Measurements from ENCODE around the gene FAM78B. TPM values are rescaled to one million over a fixed set of nuclear protein-coding genes. Genes with fewer than 3 reads are reported as not detected.

The FAM78B gene
- polyA plus RNA-seq, 3 donors: not detected

DNA sequence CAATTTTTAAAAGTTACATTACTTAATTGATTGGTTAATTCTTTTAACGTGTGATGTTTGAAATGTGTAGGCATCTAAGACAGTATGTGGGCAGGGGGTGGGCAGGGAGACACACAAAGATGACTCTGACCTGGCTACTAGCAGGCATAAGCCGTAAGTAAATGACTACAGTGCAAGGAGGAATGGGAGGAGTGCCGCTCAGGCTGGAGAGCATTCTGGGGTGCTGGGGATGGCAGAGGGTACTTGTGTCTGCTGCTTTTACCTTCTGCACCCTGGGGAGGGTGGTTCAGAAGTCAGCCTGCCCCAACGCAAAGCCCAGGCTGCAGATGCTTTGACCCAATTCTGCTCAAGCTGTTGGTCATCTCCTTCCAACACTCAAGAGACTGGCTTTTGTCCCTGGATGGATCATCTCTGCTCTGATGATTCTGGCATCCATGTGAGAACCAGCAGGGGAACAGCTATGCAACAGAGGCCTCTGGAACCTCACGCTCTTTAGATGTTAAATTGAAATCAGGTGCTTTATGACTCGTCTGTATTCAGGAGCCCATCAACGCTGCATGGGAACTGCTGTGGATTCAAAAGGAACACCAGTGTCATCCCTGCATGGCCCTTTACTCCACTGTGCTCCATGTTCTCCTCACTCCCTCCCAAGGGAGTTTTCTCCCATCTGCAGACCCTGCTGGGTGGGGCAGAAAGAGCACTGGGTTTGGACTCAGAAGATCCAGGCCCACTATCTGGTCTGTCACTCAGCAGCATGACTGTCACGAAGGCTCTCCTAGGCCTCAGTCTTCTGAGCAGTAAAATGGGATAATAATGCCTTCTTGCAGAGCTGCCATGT lies 78.8 kb downstream of the FAM78B start:
- DNase-seq: no peak
- H3K27me3 ChIP-seq (ENCODE audit: control insufficient read depth in 2 of 2, insufficient read depth in 2 of 2, low read length in 2 of 2): no peaks in the 10 kb centered on the region
- peaks cover 0 to 7% (median 3%) of the 10 kb centered on the region in 7 donors for H3K9me3 Mint-ChIP-seq
- H3K79me2 ChIP-seq (ENCODE audit: insufficient read depth, low read length): no peaks in the 10 kb centered on the region
- H3K9ac ChIP-seq (ENCODE audit: insufficient read depth, low read length, poor library complexity, severe bottlenecking): no peak overlapping the region
- H3K4me2 ChIP-seq (replicated peaks; ENCODE audit: extremely low read depth, low read length, poor library complexity, severe bottlenecking): no peak overlapping the region
- no peaks in the 10 kb centered on the region for H3K4me1 ChIP-seq (ENCODE audit: control insufficient read depth in 1 of 2, insufficient read depth in 2 of 2, low read length in 2 of 2)
- H3K4me3 ChIP-seq (replicated peaks in 1 of 3; ENCODE audit: low read depth in 2 of 3, low read length in 3 of 3): no peak overlapping the region
- no peaks in the 10 kb centered on the region for H3K4me1 Mint-ChIP-seq
- H4K20me1 ChIP-seq (ENCODE audit: insufficient read depth, low read length): no peaks in the 10 kb centered on the region
- no peak overlapping the region for H2AFZ ChIP-seq (ENCODE audit: insufficient read depth, low read depth, low read length, poor library complexity, severe bottlenecking)
- no peaks in the 10 kb centered on the region for H3K9me3 ChIP-seq (replicated peaks in 1 of 2; ENCODE audit: control insufficient read depth in 1 of 2, insufficient read depth in 1 of 2, low read length in 2 of 2)
- no peak overlapping the region for H3K27ac Mint-ChIP-seq
- intact Hi-C loops (cut with micrococcal nuclease): no loop called here
- peaks cover 0 to 2% (median 2%) of the 10 kb centered on the region in 3 donors for H3K27me3 Mint-ChIP-seq (ENCODE audit: low read depth in 3 of 3)
- no peak overlapping the region for H3K27ac ChIP-seq (ENCODE audit: low read depth in 1 of 2, low read length in 2 of 2)
- H3K36me3 Mint-ChIP-seq: no peaks in the 10 kb centered on the region
- no peak overlapping the region for H3K4me3 Mint-ChIP-seq
- no peaks in the 10 kb centered on the region for H3K36me3 ChIP-seq (replicated peaks in 1 of 2; ENCODE audit: control insufficient read depth in 1 of 2, insufficient read depth in 2 of 2, low read length in 2 of 2)
- TF ChIP-seq, protein P1, sequence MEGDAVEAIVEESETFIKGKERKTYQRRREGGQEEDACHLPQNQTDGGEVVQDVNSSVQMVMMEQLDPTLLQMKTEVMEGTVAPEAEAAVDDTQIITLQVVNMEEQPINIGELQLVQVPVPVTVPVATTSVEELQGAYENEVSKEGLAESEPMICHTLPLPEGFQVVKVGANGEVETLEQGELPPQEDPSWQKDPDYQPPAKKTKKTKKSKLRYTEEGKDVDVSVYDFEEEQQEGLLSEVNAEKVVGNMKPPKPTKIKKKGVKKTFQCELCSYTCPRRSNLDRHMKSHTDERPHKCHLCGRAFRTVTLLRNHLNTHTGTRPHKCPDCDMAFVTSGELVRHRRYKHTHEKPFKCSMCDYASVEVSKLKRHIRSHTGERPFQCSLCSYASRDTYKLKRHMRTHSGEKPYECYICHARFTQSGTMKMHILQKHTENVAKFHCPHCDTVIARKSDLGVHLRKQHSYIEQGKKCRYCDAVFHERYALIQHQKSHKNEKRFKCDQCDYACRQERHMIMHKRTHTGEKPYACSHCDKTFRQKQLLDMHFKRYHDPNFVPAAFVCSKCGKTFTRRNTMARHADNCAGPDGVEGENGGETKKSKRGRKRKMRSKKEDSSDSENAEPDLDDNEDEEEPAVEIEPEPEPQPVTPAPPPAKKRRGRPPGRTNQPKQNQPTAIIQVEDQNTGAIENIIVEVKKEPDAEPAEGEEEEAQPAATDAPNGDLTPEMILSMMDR (IDR thresholded peaks at IDR 0.05): no peak
- WGBS (ENCODE audit: insufficient coverage): 94% methylated on average over 6 of the region's 8 CpGs

DNA sequence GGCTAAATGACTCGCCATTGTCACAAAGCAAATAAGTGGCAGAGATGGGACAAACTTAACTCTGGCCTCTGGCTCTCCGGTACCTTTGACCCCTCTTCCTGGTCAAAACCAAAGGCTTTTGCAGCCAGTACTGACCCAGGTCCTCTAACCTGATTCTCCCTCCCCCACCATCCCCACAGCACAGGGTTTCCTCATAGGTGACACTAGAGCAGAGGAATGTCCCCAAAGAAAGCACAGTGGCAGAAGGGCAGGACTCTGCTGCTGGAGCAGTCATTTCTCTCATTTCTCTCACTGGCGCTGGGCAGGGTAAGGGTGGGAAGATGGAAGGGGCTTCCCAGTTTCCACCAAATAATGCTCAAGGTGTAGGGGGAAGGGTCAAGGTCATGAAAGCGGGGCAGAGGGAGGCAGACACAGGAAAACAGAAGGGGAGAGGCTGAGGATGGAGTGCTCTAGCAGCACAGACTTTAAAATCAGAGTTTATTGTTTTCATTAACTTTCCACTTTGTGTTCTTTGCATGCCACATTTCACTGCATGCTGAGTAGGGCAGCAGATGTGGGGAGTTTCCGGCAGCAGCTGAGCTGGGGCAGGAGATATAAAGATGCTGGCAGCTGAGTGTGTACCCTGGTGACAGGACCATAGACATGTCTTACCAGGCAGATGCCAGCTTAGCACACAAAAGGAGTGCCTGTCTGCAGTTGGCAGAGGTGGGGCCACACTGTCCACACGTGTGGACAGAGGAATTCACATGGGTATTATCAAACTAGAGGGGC lies 80.5 kb downstream of the FAM78B start:
- TF ChIP-seq, protein P1 (IDR thresholded peaks at IDR 0.05): no peak
- H3K27ac ChIP-seq (ENCODE audit: low read depth in 1 of 2, low read length in 2 of 2): no peak overlapping the region
- H3K27me3 ChIP-seq (ENCODE audit: control insufficient read depth in 2 of 2, insufficient read depth in 2 of 2, low read length in 2 of 2): no peaks in the 10 kb centered on the region
- H3K79me2 ChIP-seq (ENCODE audit: insufficient read depth, low read length): no peaks in the 10 kb centered on the region
- no peaks in the 10 kb centered on the region for H3K36me3 ChIP-seq (replicated peaks in 1 of 2; ENCODE audit: control insufficient read depth in 1 of 2, insufficient read depth in 2 of 2, low read length in 2 of 2)
- no peak for DNase-seq
- no peaks in the 10 kb centered on the region for H3K9me3 ChIP-seq (replicated peaks in 1 of 2; ENCODE audit: control insufficient read depth in 1 of 2, insufficient read depth in 1 of 2, low read length in 2 of 2)
- no peak overlapping the region for H2AFZ ChIP-seq (ENCODE audit: insufficient read depth, low read depth, low read length, poor library complexity, severe bottlenecking)
- intact Hi-C loops (cut with micrococcal nuclease): no loop called here
- H3K4me1 ChIP-seq (ENCODE audit: control insufficient read depth in 1 of 2, insufficient read depth in 2 of 2, low read length in 2 of 2): no peaks in the 10 kb centered on the region
- no peak overlapping the region for H3K4me2 ChIP-seq (replicated peaks; ENCODE audit: extremely low read depth, low read length, poor library complexity, severe bottlenecking)
- no peak overlapping the region for H3K9ac ChIP-seq (ENCODE audit: insufficient read depth, low read length, poor library complexity, severe bottlenecking)
- Mint-ChIP-seq H3K4me1 (no peaks in the 10 kb centered on the region), H3K36me3 (no peaks in the 10 kb centered on the region), H3K27me3 (ENCODE audit: low read depth in 3 of 3) (peaks cover 1 to 2% (median 2%) of the 10 kb centered on the region in 3 donors), H3K9me3 (peaks cover 0 to 9% (median 5%) of the 10 kb centered on the region in 7 donors), H3K4me3 (no peak overlapping the region), H3K27ac (no peak overlapping the region)
- 98% methylated on average over 4 of the region's 6 CpGs for WGBS (ENCODE audit: insufficient coverage)
- no peaks in the 10 kb centered on the region for H4K20me1 ChIP-seq (ENCODE audit: insufficient read depth, low read length)
- no peak overlapping the region for H3K4me3 ChIP-seq (replicated peaks in 1 of 3; ENCODE audit: low read depth in 2 of 3, low read length in 3 of 3)
